Esophagus muscularis mucosa (tissue), 3 donors: ENCODE data around the gene TXNDC15.

Experiments used
- CTCF ChIP-seq, 3 experiments: fragments of 200-600 bp in 2 of 3; fragments of 450-650 bp in 1 of 3; sonication (generic) in 2 of 3; IDR thresholded peaks; one replicate each; pipeline ENCODE4 v1.5.1; 2017 to 2019; ENCODE audit warnings: antibody characterized with exemption in 3 of 3, mild to moderate bottlenecking in 2 of 3, moderate library complexity in 1 of 3
- POLR2A ChIP-seq: fragments of 450-650 bp; IDR thresholded peaks from one replicate; pipeline ENCODE4 v1.6.1; 2017; ENCODE audit warnings: antibody characterized with exemption, moderate library complexity, mild to moderate bottlenecking, low read depth
- POLR2AphosphoS5 ChIP-seq, 2 donors: sonication (generic); formaldehyde crosslinking; IDR thresholded peaks; one replicate each; pipeline ENCODE4 v1.6.1; 2017; ENCODE audit warnings: antibody characterized with exemption in 2 of 2

- TF ChIP-seq CTCF (IDR thresholded peaks at IDR 0.05) (peak; percentile 70 to 77 (median 74)), POLR2A (no peak), POLR2AphosphoS5 (IDR thresholded peaks at IDR 0.05) (no peak)
Observed at GRCh38 chr5:134905246-134905996, 31.2 kb downstream of the TXNDC15 start.
